Measurements from ENCODE around the gene MYOF.

DNA sequence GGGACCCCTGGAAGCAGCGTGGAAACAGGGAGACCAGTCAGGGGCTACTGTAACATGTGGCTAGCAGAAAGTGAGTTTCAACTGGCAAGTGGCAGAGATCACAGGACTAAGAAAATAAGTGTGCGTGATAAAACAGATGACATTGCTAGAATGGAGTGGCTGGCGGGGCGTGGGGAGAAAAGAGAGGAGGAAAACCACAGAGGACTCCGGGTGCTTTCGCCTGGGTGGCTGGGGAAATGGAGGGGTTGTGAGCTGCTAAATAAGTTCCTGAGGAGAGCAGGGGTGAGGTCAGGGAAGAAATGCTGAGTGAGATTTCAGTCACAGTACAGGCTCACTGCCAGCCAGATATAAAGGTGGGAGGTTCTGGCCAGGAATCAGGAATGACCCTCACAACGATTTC lies 166.9 kb downstream of the MYOF start:
- TF ChIP-seq, protein P1, sequence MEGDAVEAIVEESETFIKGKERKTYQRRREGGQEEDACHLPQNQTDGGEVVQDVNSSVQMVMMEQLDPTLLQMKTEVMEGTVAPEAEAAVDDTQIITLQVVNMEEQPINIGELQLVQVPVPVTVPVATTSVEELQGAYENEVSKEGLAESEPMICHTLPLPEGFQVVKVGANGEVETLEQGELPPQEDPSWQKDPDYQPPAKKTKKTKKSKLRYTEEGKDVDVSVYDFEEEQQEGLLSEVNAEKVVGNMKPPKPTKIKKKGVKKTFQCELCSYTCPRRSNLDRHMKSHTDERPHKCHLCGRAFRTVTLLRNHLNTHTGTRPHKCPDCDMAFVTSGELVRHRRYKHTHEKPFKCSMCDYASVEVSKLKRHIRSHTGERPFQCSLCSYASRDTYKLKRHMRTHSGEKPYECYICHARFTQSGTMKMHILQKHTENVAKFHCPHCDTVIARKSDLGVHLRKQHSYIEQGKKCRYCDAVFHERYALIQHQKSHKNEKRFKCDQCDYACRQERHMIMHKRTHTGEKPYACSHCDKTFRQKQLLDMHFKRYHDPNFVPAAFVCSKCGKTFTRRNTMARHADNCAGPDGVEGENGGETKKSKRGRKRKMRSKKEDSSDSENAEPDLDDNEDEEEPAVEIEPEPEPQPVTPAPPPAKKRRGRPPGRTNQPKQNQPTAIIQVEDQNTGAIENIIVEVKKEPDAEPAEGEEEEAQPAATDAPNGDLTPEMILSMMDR (IDR thresholded peaks at IDR 0.05): no peak
- TF ChIP-seq POLR2A (IDR thresholded peaks at IDR 0.05): no peak
